ENCODE data around the gene KRTAP4-7. TPM values are rescaled to one million over a fixed set of nuclear protein-coding genes. Genes with fewer than 3 reads are reported as not detected.
"Not testable (repeated sequence)": the region's sequence is repeated elsewhere in the genome, so short reads cannot be mapped to it uniquely, and the experiment has no call there.

The KRTAP4-7 gene
- total RNA-seq, 1 donor from 2014 or later: not detected

DNA sequence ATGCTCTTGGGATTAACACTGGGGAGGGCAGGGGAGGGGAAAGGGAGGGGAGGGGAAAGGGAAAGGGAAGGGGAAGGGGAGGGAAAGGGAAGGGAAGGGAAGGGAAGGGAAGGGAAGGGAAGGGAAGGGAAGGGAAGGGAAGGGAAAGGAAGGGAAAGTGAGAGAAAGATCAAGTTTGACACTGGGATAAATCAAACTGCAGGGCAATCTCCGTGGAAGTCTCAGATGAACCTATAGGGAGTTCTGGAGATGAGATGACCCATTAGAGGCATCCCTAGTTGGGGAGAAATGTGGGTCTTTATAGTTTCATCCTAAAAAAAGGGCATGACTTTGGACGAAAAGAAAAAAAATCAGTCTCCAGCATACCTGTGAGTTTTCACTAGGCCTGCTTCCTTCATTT, 37.8 kb downstream of the KRTAP4-7 start:
- Histone ChIP-seq H3K9me3 (no peaks in the 10 kb centered on the region), H3K4me1 (no peaks in the 10 kb centered on the region), H3K4me3 (no peak overlapping the region), H3K27me3 (no peaks in the 10 kb centered on the region), H3K27ac (no peak overlapping the region), H3K36me3 (no peaks in the 10 kb centered on the region)
- TF ChIP-seq, protein P1, sequence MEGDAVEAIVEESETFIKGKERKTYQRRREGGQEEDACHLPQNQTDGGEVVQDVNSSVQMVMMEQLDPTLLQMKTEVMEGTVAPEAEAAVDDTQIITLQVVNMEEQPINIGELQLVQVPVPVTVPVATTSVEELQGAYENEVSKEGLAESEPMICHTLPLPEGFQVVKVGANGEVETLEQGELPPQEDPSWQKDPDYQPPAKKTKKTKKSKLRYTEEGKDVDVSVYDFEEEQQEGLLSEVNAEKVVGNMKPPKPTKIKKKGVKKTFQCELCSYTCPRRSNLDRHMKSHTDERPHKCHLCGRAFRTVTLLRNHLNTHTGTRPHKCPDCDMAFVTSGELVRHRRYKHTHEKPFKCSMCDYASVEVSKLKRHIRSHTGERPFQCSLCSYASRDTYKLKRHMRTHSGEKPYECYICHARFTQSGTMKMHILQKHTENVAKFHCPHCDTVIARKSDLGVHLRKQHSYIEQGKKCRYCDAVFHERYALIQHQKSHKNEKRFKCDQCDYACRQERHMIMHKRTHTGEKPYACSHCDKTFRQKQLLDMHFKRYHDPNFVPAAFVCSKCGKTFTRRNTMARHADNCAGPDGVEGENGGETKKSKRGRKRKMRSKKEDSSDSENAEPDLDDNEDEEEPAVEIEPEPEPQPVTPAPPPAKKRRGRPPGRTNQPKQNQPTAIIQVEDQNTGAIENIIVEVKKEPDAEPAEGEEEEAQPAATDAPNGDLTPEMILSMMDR (IDR thresholded peaks at IDR 0.05): no peak
- intact Hi-C loops (cut with DNase I): no loop called here
- DNase-seq (ENCODE audit: low spot score in 2 of 2): no peak

DNA sequence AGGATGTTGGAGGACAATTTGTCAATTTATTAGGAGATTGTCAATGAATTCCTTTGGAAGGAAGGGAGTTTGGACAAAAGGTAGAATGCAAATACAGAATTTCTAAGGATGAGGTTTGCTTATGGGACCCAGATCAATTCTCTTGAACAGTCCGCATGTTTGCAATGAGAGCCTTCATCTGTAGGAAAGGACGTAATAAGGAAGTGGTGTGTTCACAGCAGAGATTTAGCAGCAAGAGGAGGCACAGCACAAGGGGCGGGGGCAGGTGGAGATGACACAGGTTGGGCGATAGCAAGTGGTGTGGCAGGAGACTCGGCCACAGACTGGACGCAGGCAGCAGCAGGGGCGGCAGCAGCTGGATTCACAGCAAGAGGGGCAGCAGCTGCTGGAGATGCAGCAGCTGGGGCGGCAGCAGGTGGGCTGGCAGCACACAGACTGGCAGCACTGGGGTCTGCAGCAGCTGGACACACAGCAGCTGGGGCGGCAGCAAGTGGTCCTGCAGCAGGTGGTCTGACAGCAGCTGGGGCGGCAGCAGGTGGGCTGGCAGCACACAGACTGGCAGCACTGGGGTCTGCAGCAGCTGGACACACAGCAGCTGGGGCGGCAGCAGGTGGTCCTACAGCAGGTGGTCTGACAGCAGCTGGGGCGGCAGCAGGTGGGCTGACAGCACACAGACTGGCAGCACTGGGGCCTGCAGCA, 39.5 kb downstream of the KRTAP4-7 start:
- H3K4me3 ChIP-seq; H3K9me3 ChIP-seq; H3K4me1 ChIP-seq; H3K27ac ChIP-seq; DNase-seq (ENCODE audit: low spot score in 2 of 2); H3K27me3 ChIP-seq; intact Hi-C loops (cut with DNase I); H3K36me3 ChIP-seq: not testable (repeated sequence)

DNA sequence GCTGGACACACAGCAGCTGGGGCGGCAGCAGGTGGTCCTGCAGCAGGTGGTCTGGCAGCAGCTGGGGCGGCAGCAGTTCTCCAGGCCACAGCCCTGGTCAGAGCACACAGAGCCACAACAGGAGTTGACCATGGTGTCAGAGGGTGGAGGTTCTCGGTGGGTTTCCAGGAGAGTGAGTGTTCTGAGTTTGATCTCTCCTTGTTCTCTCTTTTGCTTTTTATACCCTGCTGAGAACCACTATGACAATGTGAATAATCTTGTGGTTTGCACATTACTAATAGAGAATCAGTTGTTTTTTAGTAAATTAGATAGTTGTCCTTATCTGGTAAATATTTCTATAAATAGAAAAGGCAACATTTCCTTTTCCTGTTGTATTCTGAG, 40.0 kb downstream of the KRTAP4-7 start, which contains the start of gene KRTAP4-12:
TSS of gene KRTAP4-12 (minus strand) at position 192 of the 381 bp plus-strand sequence. CDS start at position 132, 60 bp downstream.
- H3K4me3 ChIP-seq; intact Hi-C loops (cut with DNase I); H3K9me3 ChIP-seq; DNase-seq (ENCODE audit: low spot score in 2 of 2); H3K27me3 ChIP-seq; H3K4me1 ChIP-seq; H3K27ac ChIP-seq; H3K36me3 ChIP-seq: not testable (repeated sequence)

DNA sequence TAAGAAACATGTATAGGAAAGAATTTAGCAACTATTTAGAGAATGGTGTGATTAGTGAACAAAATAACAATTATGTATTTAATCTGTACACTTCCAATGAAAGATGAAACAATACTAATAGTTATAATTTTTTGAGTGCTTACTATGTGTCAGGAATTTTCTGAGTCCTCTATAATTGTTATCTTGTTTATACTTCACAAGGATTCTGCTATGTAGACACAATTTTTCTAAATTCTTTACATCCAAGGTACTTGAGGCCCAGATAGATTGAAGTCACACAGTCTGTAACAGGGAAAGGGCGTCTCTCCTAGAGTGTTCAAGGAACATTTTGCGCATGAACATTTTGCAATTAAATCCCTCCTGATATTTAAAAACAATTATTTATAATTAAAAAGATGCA, 41.1 kb downstream of the KRTAP4-7 start:
- Histone ChIP-seq H3K27ac (no peak overlapping the region), H3K4me3 (no peak overlapping the region), H3K27me3 (no peaks in the 10 kb centered on the region), H3K36me3 (no peaks in the 10 kb centered on the region), H3K9me3 (peaks cover 0 to 7% of the 10 kb centered on the region in 2 donors), H3K4me1 (no peaks in the 10 kb centered on the region)
- DNase-seq (ENCODE audit: low spot score in 2 of 2): no peak
- intact Hi-C loops (cut with DNase I): no loop called here
- TF ChIP-seq, protein P1 (IDR thresholded peaks at IDR 0.05): no peak

DNA sequence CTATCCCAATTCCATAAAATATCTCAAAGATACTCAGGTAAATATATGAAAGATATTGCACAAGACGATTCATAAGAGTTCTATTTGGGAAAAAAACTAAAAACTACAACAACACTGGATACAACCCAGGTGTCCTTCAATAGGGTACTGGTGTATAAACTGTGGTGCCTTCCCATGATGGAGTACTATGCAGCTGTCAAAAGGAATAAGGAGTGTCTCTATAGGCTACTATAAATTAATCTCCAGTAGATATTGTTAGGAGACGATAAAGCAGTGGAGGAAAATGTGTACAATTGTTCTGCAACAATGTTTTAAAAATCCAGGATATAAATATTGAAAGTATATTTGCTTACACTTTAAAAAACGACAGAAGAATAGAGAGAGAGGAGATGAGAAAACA, 42.5 kb downstream of the KRTAP4-7 start:
- no peaks in the 10 kb centered on the region for H3K27me3 ChIP-seq
- peaks cover 0 to 7% of the 10 kb centered on the region in 2 donors for H3K9me3 ChIP-seq
- no peaks in the 10 kb centered on the region for H3K36me3 ChIP-seq
- TF ChIP-seq, protein P1 (IDR thresholded peaks at IDR 0.05): no peak
- H3K27ac ChIP-seq: no peak overlapping the region
- H3K4me1 ChIP-seq: no peaks in the 10 kb centered on the region
- H3K4me3 ChIP-seq: no peak overlapping the region
- intact Hi-C loops (cut with DNase I): no loop called here
- no peak for DNase-seq (ENCODE audit: low spot score in 2 of 2)

DNA sequence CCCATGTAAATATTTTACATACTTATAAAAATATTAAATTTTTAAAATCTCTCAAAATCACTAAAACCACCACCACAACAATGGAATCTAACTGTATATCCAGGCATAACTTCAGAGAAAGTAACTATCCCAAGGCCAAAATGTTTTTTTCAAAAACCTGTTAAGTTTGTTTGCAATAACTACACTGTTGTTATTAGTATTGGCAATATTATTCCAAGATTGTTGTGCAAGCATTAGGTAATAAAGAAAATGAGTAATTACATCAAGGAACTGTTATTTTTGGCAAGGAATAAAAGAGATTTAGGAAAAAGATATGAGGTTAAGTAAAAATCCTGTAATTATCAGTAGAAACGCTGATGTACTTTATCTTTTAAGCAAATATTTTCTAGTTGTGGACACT, 43.4 kb downstream of the KRTAP4-7 start:
- DNase-seq (ENCODE audit: low spot score in 2 of 2): no peak
- TF ChIP-seq, protein P1 (IDR thresholded peaks at IDR 0.05): no peak
- intact Hi-C loops (cut with DNase I): no loop called here
- Histone ChIP-seq H3K4me3 (no peak overlapping the region), H3K9me3 (peaks cover 0 to 7% of the 10 kb centered on the region in 2 donors), H3K27me3 (no peaks in the 10 kb centered on the region), H3K4me1 (no peaks in the 10 kb centered on the region), H3K27ac (no peak overlapping the region), H3K36me3 (no peaks in the 10 kb centered on the region)

DNA sequence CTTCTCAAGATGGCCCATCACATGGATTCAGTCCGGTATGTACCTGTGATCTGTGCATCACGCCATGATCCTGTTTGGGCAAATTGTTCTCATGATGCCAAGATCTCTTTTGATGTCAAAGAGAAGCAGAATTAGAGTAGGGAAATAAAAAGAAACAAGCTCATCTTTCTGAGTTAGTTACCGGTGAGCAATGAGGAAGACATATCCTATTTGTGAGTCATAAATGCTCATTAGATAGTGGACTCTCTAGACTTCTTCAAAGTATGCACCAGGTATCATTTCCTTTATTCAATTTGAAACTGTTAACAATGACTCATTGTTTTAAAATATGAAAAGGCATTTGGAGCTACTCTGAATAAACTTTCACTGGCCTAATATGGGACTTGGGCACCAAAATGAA, 48.0 kb downstream of the KRTAP4-7 start:
- Histone ChIP-seq H3K9me3 (peaks cover 0 to 7% of the 10 kb centered on the region in 2 donors), H3K4me1 (no peaks in the 10 kb centered on the region), H3K27ac (no peak overlapping the region), H3K4me3 (no peak overlapping the region), H3K27me3 (no peaks in the 10 kb centered on the region), H3K36me3 (no peaks in the 10 kb centered on the region)
- TF ChIP-seq, protein P1 (IDR thresholded peaks at IDR 0.05): no peak
- DNase-seq (ENCODE audit: low spot score in 2 of 2): no peak
- intact Hi-C loops (cut with DNase I): no loop called here

Measured in ascending aorta (tissue), 2 donors.